Measurements from ENCODE around the gene NELFE. TPM values are rescaled to one million over a fixed set of nuclear protein-coding genes. Genes with fewer than 3 reads are reported as not detected.
"Not testable (repeated sequence)": the region's sequence is repeated elsewhere in the genome, so short reads cannot be mapped to it uniquely, and the experiment has no call there.

NELFE gene
- 10 to 100 TPM; 64.1 to 89.7 (median 70.4) TPM for total RNA-seq

- Histone ChIP-seq H3K27me3 (no peaks in the 10 kb centered on the region), H3K4me3 (peak within 1 kb of the TSS; percentile 75 to 93), H3K4me1 (peaks cover 2 to 30% (median 14%) of the 10 kb centered on the region in 3 donors), H3K9me3 (no peaks in the 10 kb centered on the region), H3K27ac (peak within 1 kb of the TSS; percentile 72 to 93 (median 89)), H3K36me3 (peaks cover 0 to 71% of the 10 kb centered on the region in 2 donors)
- peak; percentile 100 for ATAC-seq
- peak; percentile 87 for TF ChIP-seq POLR2AphosphoS5 (IDR thresholded peaks at IDR 0.05)
- no peak for TF ChIP-seq EP300 (IDR thresholded peaks at IDR 0.05)
- TF ChIP-seq, protein P1, sequence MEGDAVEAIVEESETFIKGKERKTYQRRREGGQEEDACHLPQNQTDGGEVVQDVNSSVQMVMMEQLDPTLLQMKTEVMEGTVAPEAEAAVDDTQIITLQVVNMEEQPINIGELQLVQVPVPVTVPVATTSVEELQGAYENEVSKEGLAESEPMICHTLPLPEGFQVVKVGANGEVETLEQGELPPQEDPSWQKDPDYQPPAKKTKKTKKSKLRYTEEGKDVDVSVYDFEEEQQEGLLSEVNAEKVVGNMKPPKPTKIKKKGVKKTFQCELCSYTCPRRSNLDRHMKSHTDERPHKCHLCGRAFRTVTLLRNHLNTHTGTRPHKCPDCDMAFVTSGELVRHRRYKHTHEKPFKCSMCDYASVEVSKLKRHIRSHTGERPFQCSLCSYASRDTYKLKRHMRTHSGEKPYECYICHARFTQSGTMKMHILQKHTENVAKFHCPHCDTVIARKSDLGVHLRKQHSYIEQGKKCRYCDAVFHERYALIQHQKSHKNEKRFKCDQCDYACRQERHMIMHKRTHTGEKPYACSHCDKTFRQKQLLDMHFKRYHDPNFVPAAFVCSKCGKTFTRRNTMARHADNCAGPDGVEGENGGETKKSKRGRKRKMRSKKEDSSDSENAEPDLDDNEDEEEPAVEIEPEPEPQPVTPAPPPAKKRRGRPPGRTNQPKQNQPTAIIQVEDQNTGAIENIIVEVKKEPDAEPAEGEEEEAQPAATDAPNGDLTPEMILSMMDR (IDR thresholded peaks at IDR 0.05), result no peak
- TF ChIP-seq POLR2A (IDR thresholded peaks at IDR 0.05), result peak; percentile 73 to 77
- 0% methylated on average over 26 of the region's 59 CpGs; no CpG with 5 or more reads in 1 of the 2 donors for WGBS, 2 donors (ENCODE audit: low coverage in 1 of 2)
Measured at GRCh38 chr6:31958741-31959739, at the start of gene NELFE, which contains the start of gene SKIC2. Gene NELFE (minus strand): TSS chr6:31958971. CDS start chr6:31958446, 525 bp downstream. Gene SKIC2 (plus strand): TSS chr6:31959175. CDS start chr6:31959193, 18 bp downstream.

DNA sequence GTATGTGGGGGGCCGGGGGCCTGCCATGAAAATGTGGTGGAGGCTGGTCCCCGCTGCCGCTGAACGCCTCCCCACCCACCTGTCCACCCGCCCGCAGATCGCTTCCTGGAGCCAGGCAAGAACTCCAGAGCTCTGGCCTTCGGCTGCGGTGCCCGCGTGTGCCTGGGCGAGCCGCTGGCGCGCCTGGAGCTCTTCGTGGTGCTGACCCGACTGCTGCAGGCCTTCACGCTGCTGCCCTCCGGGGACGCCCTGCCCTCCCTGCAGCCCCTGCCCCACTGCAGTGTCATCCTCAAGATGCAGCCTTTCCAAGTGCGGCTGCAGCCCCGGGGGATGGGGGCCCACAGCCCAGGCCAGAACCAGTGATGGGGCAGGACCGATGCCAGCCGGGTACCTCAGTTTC, 49.3 kb upstream of the NELFE start:
- not testable (repeated sequence) for H3K9me3 ChIP-seq, H3K27ac ChIP-seq, H3K4me3 ChIP-seq, H3K27me3 ChIP-seq, ATAC-seq, H3K36me3 ChIP-seq, H3K4me1 ChIP-seq
- WGBS, 2 donors (ENCODE audit: low coverage in 1 of 2), result no CpG with 5 or more reads among the region's 24 CpGs

DNA sequence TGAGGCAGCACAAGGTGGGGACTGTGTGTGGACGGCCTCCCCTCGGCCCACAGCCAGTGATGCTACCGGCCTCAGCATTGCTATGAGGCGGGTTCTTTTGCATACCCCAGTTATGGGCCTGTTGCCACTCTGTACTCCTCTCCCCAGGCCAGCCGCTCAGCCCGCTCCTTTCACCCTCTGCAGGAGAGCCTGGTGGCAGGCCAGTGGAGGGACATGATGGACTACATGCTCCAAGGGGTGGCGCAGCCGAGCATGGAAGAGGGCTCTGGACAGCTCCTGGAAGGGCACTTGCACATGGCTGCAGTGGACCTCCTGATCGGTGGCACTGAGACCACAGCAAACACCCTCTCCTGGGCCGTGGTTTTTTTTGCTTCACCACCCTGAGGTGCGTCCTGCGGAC, 48.3 kb upstream of the NELFE start:
- no CpG with 5 or more reads among the region's 12 CpGs for WGBS, 2 donors (ENCODE audit: low coverage in 1 of 2)

GRCh38 chr6:32005991-32006529, 47.3 kb upstream of the NELFE start:
- H3K36me3 ChIP-seq, H3K27me3 ChIP-seq, H3K27ac ChIP-seq, H3K9me3 ChIP-seq, H3K4me1 ChIP-seq, ATAC-seq, H3K4me3 ChIP-seq: not testable (repeated sequence)
- WGBS, 2 donors (ENCODE audit: low coverage in 1 of 2), result 100% methylated on average over 3 of the region's 8 CpGs; no CpG with 5 or more reads in 1 of the 2 donors

More for the DNA sequence above, 48.3 kb upstream of the NELFE start:
- H3K4me3 ChIP-seq, H3K27me3 ChIP-seq, ATAC-seq, H3K36me3 ChIP-seq, H3K9me3 ChIP-seq, H3K4me1 ChIP-seq, H3K27ac ChIP-seq: not testable (repeated sequence)

GRCh38 chr6:32005538-32005880, 46.7 kb upstream of the NELFE start:
- no CpG with 5 or more reads among the region's 9 CpGs for WGBS, 2 donors (ENCODE audit: low coverage in 1 of 2)
- not testable (repeated sequence) for H3K4me1 ChIP-seq, H3K36me3 ChIP-seq, H3K27me3 ChIP-seq, ATAC-seq, H3K27ac ChIP-seq, H3K9me3 ChIP-seq, H3K4me3 ChIP-seq

GRCh38 chr6:32004864-32005537, 46.2 kb upstream of the NELFE start:
- H3K27ac ChIP-seq, ATAC-seq: not testable (repeated sequence)
- WGBS, 2 donors (ENCODE audit: low coverage in 1 of 2), result 73% methylated on average over 7 of the region's 13 CpGs; no CpG with 5 or more reads in 1 of the 2 donors

DNA sequence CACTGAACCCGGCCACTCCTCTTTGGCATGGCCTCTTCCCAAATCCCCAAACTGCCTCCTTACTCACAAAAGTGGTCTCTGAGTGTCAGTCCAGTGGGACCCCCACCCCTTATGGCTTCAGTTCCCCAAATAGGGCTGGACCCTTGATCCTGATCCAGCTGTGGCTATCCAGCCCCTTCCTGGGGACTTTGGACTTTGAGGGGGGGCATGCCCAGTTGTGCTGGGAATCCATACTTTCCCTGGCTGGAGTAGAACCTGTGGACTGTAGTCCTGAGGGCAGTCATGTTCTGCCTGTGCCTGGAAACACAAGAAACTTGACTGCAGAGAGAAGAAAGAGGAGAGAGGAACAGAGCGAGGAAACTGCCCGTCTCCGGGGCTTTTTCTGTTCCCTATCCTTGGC, 45.6 kb upstream of the NELFE start:
- not testable (repeated sequence) for H3K27me3 ChIP-seq, H3K4me1 ChIP-seq, ATAC-seq, H3K27ac ChIP-seq, H3K9me3 ChIP-seq, H3K4me3 ChIP-seq, H3K36me3 ChIP-seq
- WGBS, 2 donors (ENCODE audit: low coverage in 1 of 2), result 40% methylated on average over 1 of the region's 4 CpGs; no CpG with 5 or more reads in 1 of the 2 donors

More at GRCh38 chr6:32004864-32005537, 46.2 kb upstream of the NELFE start:
- not testable (repeated sequence) for H3K4me1 ChIP-seq, H3K27me3 ChIP-seq, H3K4me3 ChIP-seq, H3K36me3 ChIP-seq, H3K9me3 ChIP-seq

DNA sequence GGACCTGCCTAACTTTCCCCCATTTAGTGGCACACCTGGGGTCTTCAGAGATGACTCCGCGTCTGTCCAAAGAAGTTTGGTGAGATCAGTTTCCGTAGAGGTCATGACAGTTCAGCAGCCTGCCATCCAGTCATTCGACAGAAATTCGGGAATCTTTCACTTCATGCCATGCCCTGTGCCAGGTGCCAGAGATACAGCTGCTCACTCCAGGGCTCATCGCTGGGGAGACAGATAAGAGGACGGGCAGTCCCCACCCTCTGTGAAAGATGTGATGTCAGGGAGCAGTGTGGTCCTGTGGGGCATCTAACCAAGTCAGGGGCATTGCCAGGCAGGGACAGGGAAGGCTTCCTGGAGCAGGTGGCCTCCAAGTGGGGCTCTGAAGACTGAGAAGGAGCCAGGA, 44.5 kb upstream of the NELFE start:
- WGBS, 2 donors (ENCODE audit: low coverage in 1 of 2), result no CpG with 5 or more reads among the region's 7 CpGs
- not testable (repeated sequence) for H3K36me3 ChIP-seq, H3K27me3 ChIP-seq, H3K4me1 ChIP-seq, H3K27ac ChIP-seq, H3K9me3 ChIP-seq, H3K4me3 ChIP-seq
- peak; percentile 3 for ATAC-seq

GRCh38 chr6:32002546-32003268, 43.9 kb upstream of the NELFE start:
- not testable (repeated sequence) for H3K4me3 ChIP-seq, H3K4me1 ChIP-seq, H3K36me3 ChIP-seq, H3K27ac ChIP-seq, H3K9me3 ChIP-seq, H3K27me3 ChIP-seq
- WGBS, 2 donors (ENCODE audit: low coverage in 1 of 2), result no CpG with 5 or more reads among the region's 15 CpGs
- ATAC-seq, result peak; percentile 79

DNA sequence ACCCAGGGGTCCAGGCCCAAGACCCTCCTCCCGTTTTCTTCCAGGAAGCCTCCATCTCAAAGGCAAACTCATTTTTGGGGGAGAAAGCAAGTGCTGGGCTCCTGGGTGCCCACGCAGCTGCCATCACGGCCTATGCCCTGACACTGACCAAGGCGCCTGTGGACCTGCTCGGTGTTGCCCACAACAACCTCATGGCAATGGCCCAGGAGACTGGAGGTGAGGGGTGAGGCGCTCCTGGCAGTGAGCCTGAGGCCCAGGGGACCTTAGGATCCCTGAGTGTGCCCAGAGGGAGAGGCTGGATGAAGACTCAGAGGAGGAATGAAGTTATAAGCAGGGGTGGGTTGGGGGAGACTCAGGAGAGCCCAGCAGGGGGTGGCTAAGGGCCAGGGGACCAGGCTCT, 37.6 kb upstream of the NELFE start:
- H3K27me3 ChIP-seq, H3K36me3 ChIP-seq, H3K4me1 ChIP-seq, H3K4me3 ChIP-seq, ATAC-seq, H3K27ac ChIP-seq, H3K9me3 ChIP-seq: not testable (repeated sequence)
- WGBS, 2 donors (ENCODE audit: low coverage in 1 of 2), result no CpG with 5 or more reads among the region's 6 CpGs

GRCh38 chr6:31994421-31994820, 35.6 kb upstream of the NELFE start:
- ATAC-seq, H3K27me3 ChIP-seq, H3K36me3 ChIP-seq, H3K4me3 ChIP-seq, H3K4me1 ChIP-seq, H3K27ac ChIP-seq, H3K9me3 ChIP-seq: not testable (repeated sequence)
- no CpG with 5 or more reads among the region's 14 CpGs for WGBS, 2 donors (ENCODE audit: low coverage in 1 of 2)
